GM12891 (cell line): ENCODE data around the gene VASP.

Source experiments
- POLR2A ChIP-seq: IDR thresholded peaks from 2 replicates; pipeline ENCODE4 v1.6.1; 2011; ENCODE audit warnings: low read depth, low read length, control low read depth
- SPI1 ChIP-seq: IDR thresholded peaks from 2 replicates; pipeline ENCODE4 v1.6.1; 2011; ENCODE audit warnings: low read depth, low read length, control low read depth

- TF ChIP-seq POLR2A = 0 out of 2 replicates have a peak, but pooled peaks have one; percentile 4
- no peak for TF ChIP-seq SPI1
Measured at GRCh38 chr19:45527731-45528130, 20.5 kb downstream of the VASP start.
